8988T (cell line): ENCODE results near the gene CALCR.
"Not testable (repeated sequence)": the region's sequence is repeated elsewhere in the genome, so short reads cannot be mapped to it uniquely, and the experiment has no call there.

ENCODE experiments used
- DNase-seq: peaks from one replicate; pipeline ENCODE4 v3.0.0; 2011

The CALCR gene

GRCh38 chr7:93559639-93560491 is 14.7 kb downstream of the CALCR start:
- no peak for DNase-seq

- DNase-seq: no peak
These were observed 15.6 kb downstream of the CALCR start for GRCh38 chr7:93558705-93559614.

DNA sequence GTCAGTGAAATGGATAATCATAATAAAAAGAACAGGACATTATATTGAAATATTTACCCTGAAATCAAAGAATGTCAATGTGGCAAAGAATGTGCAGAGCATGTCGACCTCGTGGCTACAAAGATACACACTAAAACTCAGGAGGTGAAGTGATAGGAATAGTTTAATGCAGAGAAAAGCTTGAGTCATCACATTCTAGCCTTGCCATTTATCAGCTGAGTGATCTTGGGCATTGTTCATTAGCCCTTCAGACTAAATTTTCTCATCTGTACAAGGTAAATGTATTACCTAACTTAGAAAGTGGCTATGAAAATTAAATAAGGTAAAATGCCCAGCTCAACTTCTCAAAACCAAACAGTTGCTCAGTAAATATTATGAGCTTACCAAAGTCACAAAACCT is 22.6 kb downstream of the CALCR start:
- no peak for DNase-seq

GRCh38 chr7:93551063-93551895 is 23.2 kb downstream of the CALCR start:
- no peak for DNase-seq

DNA sequence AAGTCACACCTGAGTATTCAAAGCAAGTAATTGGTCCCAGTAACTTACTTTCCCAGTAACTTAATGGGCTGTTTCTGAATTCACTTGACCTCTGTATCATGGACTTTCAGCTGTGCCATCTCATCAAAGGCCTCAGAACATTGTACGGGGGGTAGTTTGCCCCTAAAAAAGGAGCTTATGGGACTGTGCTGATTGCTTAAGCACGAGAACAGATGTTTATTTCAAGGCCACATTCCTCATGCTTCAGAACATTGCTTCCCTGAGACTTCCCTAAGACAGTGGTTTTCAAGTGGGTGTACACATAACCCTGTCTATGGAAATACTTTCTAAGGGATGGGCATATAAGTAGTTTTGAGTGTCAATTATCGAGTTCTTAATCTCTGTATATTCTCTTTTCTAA is 26.8 kb downstream of the CALCR start:
- no peak for DNase-seq

- no peak for DNase-seq
These were observed 29.8 kb downstream of the CALCR start for GRCh38 chr7:93544691-93545090.

DNA sequence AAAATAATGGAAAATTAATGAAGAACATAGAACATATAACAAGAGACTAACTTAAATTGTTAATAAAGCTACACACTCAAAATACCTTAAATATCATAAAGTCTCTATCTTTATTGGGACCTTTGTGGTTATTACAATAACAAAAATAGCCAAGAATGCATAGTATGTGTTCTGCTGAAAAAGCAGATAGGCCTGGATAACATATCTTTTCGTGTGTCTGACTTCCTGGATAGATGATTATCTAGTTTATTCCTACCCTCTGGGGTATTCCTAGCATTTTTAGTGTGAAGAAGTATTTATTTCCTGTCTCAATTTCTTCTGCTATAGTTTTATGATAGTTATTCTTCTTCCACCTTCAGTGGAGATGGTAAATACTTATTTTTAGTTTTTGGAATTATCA is 36.5 kb downstream of the CALCR start:
- DNase-seq: no peak

DNA sequence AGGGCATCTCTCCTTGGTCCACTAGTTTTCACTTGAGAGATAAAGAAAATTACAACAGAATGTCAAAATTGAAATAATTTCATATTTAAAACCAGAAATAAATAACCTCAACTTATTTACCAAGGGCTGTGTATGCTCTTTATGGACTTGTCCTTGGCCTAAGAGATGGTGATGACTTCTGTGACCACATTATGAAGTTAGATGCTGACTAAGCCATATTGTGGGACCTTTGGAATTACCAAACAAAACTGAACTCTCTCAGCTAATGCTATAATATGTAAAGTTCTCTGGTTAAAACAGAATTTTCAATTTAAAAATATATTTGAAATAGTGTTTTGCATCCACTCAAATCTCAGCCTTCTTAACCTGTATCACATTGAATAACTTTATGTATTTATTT is 38.9 kb downstream of the CALCR start:
- DNase-seq: no peak

- no peak for DNase-seq
These were observed 43.8 kb downstream of the CALCR start for GRCh38 chr7:93530701-93531100.

DNA sequence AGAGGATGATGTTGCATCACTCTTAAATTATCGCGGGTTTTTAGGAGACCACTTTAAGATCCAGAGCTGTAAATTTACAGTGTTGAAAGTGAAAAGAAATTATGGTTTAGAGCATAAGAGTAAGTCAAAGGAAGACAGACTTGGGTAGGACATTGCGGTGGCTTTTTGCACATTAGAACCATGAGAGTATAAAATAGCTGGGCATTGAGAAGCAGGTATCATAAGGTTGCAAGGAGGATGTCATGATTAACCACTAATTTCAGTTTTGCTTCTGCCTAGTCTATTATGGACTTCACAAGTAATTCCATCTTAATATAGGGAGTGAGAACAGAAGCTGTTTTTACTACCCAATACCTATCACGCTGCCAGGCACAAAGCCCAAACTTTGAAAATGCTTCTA is 57.7 kb downstream of the CALCR start:
- no peak for DNase-seq

DNA sequence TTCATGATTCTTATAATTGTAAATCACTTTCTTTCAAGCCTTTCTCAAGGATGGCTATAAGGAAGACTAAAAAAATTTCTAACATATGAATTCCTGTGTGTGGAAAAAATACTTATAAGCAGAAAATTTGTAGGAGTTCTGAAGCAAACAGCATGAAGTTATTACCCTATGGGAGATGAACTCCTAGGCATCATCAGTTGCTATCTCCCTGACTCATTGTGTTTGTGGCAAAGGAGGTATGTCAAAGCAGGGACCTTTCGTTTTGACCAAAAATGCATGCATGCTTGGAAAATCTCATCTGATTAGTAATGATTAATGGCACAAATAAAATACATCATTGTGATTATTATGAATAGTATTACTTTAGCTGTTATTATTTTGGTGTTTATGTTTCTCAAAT is 59.4 kb downstream of the CALCR start:
- no peak for DNase-seq

DNA sequence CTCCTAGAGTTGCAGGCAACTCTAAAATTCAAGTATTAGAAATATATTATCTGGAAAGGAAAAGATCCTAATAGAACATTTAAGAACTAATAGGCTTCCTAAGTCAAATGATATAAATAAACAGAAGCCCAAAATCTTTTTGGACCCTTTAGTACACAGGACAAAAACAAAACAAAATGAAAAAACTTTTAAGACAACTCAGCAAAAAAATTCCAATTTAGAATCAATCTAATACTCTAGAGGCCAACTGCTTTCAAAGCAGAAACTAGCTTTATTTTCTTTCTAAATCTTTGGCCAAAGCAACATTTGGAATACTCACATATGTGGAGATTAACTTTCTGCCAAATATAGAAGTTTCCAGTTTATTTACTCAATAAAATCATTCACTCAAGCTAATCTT is 65.2 kb downstream of the CALCR start:
- DNase-seq: no peak

DNA sequence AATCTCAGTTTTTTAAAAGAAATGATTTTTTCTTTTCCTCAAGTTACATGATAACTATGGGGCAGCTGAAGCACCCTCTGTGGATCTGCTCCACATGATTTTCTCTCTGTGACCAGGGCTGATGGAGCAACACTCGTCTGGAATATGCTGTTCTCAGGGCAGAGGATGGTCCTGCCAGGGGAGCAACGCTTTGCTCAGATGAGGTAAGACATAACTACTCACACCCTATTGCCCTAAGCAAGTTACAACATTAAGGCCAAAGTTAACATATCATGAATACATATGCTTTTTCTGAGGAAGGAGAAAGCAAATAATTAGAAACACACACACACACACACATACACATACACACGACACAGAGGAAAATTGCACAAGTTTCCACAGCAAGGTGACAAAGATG is 71.4 kb downstream of the CALCR start:
- DNase-seq: no peak

DNA sequence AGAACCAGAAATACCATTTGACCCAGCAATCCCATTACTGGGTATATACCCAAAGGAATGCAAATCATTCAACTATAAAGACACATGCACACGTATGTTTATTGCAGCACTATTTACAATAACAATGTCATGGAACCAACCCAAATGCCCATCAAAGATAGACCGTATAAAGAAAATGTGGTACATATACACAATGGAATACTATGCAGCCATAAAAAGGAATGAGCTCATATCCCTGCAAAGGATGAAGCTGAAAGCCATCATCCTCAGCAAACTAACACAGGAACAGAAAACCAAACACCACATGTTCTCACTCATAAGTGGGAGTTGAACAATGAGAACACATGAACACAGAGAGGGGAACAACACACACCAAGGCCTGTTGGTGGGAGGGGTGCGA is 82.7 kb downstream of the CALCR start:
- DNase-seq: not testable (repeated sequence)

GRCh38 chr7:93476491-93477344 is 97.8 kb downstream of the CALCR start:
- DNase-seq: no peak

DNA sequence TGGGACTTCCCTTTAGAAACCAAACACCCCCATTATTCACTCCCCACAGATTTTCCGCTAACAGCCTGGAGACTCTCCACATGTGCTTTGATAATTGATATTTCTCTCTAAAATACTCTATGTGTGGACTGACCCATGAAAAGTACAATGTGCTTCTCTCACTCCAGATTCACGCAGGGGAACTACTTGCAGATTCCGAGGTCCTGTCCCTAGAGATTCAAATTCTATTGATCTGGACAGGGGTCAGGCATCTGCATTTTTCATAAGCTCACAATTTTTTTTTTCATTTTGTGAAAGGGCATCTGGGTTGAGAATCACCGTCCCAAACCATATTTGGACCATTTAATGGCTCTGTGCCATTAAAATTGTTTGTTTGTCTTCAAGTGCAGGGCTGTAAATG is 98.7 kb downstream of the CALCR start:
- DNase-seq: no peak

- no peak for DNase-seq
These were observed 103.1 kb downstream of the CALCR start for GRCh38 chr7:93471456-93471855.

- DNase-seq: no peak
These were observed 110.8 kb downstream of the CALCR start for GRCh38 chr7:93463764-93464163.

DNA sequence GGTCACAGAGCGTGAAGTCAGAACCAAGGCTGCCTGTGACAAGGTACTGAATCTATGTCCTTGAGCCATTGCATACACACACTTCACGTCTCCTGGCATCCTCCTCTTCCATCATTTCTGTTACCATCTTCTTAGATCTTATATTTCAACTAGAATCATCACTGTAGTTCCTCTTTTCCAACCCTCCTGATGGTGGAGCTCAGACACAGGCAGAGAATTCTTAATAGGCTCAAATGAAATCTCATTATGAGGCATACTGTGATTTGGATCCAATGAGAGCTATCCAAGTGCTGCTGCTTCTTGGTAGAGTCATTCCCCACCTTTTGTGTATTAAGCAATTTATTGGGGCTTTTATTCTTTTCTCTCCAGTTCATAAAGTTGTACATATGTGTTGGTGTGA is 113.2 kb downstream of the CALCR start:
- DNase-seq: no peak

GRCh38 chr7:93453262-93453661 is 121.3 kb downstream of the CALCR start:
- no peak for DNase-seq

DNA sequence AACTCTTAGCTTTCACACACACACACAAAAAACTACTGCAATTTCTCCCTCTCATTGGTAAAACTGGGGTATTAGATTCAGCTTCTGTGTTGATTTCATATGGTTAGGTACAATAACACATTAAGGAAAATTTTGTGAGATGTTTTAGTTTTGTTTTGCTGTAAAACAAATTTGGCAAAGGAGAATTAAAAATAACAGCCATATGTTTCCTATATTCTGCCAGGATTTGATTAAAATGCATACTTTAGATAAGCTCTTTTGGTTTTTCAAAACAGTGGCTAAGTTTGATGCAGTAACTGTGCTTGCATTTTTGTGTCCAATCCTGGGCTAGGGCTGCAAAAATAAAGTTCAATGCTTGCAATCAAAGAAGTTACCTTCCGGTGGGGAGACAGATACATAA is 126.3 kb downstream of the CALCR start:
- DNase-seq: no peak

DNA sequence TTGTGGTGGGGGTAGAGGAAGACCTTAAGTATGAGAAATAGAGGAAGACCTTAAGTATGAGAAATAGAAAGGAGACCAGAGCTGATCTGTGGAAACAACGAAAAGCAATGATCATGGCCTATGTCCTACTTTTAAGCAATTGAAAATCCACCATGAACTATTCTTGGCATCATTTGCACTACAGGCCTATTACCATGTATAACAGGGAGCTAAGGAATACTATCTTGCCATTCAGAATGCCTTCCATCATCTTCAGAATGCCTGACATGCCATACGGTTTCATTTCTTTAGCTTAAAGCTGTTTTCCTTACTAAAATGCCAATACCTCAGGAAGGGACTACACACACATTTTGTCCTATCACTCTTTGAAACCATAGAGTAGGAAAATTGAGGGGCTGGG is 127.0 kb downstream of the CALCR start:
- DNase-seq: no peak
